CD4-positive, alpha-beta T cell treated with Interleukin-4 for 1 hour (primary cell): ENCODE results near the gene SERGEF.

Source experiments
- DNase-seq, 2 donors: peaks; one replicate each; pipeline ENCODE4 v3.0.0-alpha.2; 2020 to 2022

The SERGEF gene

DNA sequence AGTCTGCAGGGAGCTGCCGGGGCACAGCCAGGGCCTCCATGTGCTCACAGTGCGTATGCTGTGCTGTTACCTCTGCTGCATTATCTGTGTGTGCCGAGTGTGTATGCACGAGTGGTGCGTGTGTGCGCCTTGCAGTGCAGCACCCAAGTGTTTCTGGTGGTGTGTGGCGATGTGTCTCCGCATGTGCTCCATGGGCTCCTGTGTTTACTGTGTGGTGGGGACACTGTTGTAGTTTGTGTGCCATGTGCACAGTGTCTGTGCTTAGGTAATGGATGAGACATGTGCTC, 246.8 kb downstream of the SERGEF start:
- no peak for DNase-seq

DNA sequence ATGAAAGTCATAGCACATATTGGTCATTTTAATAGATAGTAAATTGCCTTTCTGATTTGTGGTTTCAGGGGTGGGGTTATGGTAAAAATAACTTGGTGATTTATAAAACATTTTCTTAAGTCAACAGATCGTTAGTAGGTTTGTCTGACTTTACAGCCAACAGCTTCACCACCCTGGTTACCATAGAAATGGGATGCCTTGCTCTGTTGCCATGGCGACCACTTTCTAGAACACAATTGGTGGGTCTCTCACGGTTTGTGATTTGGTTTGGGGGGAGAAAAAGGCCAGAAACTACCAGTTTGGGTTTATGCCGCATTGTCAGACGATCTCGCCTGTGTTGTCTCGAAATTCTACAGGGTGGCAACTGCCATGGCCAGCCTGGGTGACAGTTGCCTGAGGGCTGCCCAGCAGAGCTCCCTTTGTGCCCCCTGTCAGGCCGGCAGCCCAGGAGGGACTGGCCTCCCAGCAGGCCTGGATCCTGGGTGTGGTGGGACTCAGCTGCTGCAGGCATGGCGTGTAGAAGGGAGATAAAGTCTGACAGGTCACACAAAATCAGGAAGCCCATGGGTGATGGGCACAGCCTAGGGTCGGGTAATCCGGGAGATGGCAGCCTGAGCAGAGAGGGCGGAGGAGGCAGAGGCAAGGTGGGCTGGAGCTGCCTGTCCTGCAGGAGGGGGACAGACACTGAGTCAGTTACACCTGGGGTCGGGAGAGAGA, 247.3 kb downstream of the SERGEF start:
- no peak for DNase-seq

DNA sequence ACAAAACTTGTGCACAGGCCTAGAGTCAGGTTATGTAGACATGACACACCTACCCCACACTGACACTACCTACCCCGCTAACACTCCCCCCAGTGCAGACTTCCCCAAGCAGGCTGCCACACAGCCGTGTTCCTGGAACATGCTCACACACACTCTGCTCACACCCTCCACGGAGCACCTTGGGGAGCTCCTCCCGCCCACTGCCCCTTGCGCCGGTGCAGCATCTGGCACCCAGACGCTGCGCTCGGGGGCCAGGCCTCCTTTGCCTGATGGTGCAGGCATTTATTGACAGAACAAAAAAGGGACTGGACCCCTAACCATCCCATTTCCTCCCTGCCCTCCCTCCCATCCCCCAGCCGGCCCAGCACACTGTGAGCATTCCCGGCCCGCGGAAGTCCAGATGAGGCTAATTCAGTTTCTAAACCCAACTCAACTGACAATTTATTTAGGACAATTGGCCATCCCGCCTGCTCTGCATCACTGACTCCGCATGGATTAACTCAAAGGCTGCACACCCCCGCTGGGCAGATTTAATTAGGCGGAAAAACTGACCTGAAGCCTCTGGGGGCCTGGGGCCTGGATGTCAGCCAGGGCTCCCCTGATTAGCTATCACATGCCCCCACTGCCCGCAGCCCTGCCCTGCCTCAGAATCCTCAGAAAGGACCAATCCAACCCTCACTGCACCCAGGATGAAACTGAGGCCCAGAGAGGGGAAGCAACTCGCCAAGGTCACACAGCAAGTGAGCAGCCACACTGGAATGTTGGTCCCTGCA, 248.2 kb downstream of the SERGEF start:
- DNase-seq = no peak

DNA sequence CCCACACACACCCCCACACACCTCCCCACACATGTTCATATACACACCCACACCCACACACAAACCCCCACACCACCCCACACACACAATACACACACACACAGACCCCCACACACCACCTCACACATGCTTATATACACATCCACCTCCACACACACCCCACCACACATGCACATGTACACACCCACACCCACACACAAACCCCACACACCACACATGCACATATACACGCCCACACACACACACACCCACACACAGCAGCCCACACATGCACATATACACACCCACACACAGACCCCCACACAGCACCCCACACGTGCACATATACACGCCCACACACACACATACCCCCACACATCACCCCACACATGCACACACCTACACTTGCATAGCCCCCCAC, 249.1 kb downstream of the SERGEF start:
- no peak for DNase-seq

DNA sequence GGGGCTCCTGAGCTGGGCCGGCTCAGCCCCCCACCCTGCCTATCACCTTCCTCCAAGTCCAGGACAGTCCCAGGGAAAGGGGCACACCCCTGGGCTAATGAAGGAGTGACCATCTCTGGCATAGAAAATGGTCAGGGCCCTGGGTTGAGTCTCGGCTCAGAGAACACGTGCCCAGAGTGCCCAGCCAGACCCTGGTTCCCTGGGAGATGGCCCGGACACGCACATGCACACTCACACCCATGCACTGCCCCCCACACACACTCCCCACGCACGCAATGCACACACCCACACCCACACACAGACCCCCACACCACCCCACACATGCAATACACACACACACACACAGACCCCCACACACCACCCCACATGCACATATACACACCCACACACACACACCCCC, 249.6 kb downstream of the SERGEF start:
- DNase-seq = no peak

DNA sequence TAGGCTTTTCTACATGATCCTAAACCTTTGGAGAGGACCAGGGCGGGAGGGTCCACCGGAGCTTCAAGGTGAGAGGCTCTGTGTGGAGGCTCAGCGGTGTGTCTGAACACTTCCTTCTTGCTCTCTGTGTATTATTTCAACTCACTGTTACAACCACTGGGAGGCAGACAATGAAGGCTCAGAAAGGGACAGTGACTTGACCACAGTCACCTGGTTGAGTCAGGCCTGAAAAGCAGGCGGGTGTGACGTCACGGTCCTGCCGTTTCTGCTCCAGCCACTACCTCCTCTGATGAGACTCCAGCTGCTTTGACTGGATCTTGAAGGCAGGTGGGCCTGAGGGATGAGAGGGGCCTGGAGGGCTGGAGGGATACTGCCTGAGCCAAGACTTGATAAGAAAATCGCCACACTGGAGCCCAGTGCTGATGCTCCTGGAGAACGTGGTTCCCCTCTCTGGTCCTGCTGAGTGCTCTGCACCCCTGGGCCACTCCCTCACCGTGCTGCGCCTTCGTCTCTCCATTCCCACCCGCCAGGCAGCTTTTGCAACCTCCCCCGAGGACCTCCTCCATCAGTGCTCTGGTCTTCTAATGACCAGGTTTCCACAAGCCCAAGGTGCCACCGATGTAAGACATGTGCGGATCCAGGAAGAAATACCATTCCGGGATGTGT, 250.4 kb downstream of the SERGEF start:
- DNase-seq = no peak

DNA sequence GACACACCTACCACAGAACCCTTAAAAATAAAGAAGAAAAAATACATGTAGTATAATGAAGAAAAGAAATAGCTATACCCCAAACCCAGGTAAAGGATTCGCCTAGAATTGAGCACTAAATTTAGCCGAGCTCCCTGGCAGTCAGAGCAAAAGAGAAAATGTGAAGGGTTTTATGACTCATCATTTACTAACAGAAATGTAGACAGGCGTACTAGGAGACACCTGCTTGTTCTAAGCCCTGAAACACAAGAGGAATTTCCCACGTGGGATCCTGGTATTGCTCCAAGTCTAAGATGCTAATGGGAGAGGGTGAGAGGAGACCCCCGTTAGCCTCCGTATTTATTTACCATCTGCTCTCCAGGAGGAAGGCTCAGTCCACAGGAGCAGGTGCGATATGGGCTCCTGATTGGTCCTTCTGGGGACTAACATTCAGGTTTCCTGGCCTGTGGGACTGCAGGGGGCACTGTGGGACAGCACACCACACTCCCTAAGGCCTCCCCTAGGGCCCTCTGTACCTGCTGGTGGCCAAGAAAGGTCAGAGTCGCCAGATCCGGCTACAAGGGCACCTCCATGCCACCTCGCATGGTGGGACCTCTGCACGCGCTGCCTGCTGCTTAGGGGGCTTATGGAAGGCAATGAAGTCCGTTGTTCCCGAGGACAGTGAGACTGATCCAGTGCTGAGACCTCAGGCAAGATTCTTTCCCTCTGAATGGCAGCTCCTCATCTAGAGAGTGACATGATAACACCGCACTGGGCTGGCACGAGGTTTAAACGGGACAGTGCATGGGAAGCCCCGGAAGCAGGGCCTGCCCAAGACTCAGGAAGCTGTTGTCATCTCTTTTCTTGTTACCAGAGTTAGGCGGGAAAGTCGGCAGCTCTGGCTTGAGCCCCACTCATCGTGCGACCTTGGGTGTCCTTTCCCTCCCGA, 252.5 kb downstream of the SERGEF start:
- peak in 1 of 2 donors; percentile 2 for DNase-seq

DNA sequence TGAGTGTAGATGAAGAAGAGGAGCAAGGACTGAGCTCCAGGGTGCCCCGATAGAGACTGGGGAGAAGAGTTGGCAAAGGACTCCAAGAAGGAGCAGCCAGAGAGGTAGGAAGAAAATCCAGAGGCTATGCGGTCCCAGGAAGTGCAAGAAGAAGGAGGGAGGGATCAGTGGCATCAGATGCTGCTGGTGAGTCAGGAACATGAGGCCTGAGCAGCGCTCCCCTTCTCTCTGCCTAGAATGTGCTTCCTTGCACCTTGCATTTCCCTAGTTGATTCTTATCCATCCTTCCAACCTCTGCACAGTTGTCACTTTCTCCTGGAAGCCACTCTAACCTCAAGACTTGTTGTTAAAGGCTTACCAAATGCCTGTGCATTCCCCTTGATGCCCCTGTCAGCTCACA, 257.0 kb downstream of the SERGEF start:
- DNase-seq = no peak

DNA sequence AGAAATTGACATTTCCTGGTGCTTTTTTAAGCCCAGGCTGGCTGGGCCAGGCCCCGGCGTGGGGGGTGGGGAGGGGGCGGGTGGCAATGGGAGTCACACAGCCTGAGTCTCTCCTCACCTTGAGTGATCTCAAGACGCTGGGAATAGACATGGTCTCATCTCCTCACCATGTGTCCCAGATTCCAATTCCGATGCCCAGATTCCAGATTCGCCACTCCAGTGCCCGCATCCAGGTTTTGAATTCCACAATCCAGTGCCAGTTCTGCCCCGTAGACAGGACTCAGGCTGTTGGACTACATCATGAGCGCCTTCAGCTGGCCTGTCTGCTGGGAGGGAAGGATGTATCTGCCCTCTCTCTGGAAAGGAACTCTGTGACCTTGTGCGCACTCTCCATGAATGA, 259.2 kb downstream of the SERGEF start:
- DNase-seq = no peak

DNA sequence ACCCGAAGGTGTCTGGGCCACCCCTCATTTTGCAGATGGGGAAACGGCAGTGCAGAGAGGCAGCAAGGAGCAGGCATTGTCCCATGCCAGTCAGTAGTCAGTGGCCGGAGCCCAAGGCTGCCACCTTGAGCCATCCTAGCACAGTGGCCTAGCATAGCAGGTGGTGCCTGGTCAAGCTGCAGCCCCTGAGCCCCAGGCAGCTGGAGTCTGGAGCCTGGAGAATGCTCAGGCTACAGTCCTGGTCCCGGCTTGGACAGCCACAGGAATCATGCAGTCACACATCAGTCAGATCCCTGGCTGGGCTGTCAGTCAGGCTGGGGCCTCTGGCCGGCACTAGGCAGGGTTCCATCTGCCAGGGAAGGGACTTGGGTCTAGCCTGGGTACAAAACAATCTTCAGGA, 259.7 kb downstream of the SERGEF start:
- no peak for DNase-seq

DNA sequence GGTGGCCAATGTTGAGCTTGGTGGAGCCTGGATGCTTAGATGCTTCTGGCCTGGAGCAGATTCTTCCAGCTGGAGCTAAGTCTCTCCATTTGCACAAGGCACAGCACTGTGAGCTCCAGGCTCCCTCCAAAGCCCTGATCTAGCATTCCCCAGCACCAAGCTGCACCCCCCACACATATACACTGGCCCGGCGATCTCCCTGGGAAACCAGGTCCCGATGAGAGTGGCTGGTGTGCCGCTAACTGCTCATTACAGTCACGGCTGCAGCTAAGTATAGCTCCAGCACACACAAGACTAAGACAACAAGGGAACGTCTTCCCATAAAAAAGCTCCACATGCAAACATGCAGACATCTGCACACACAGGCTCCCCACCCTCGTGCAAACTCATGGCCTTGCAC, 260.7 kb downstream of the SERGEF start:
- no peak for DNase-seq

DNA sequence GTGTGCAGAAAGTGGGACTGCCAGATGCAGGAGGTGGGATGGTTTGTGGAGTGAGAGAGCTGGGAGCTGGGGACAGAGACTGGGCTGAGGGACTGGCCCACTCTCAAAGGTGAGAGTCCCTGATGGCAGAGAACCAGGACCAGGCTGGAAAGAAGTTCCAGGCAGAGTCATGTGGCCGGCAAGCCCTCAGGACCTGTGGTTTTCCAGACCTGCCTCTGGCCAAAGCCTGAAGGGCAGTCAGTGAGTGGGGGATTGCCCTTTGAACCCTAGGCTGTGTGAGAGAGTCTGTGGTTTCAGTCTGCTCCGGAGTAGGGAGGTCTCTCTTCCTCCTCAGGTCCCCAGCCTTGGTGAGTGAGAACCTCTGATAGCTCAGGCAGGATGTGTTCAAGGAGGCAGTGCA, 261.3 kb downstream of the SERGEF start:
- DNase-seq = no peak

DNA sequence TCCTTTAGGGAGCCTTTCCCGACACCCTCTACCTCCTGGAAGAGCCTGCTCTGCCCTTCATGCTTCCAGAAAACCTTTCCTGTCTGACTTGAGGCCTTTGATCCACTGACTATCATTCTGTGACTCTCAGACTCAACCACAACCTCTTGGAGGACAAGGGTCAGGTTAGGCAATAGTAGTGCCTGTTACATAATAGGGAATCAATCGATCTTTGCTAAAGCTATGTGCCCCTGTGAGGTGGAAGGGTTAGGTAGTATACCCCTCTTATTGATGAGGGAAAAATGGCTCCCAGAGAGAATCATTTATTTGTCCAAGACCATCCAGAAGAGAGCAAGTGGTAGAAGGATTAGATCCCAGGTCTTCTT, 262.1 kb downstream of the SERGEF start:
- no peak for DNase-seq

DNA sequence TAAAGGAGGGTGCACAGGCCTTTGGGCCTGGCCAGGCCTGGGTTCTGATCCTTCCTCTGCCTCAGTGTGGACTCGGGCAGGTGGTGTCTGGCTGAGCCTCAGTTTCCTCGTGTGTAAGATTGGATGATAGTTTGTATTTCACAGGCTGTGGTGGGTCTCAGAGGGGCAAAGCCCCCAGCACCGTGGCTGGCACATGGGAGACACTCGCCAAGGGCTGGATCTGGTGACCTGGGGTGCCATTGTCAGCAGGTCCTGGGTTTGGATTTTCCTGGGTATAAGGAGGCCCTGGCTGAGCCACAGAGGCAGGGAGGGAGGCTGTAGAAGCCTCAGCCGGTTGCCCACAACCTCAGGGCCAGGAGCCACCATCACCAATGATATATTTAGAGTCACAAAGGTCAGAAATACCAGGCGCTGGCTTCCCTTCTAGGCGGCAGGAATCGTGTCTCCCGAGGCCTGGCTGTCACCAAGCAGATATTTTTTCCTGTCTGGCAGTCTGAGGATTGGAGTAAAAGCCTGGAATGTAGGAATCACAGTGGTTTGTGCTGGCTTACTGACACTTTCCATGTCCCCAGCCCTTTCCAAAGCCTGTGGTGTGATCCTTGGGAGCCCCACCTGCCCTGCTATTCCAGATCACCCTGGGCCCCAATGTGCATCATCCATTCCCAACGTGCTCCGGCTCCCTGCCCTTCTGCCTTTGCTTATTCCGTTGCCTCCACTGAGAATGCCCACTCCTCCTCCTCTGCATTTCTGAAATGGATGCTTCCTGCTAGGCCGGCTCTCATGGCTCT, 262.6 kb downstream of the SERGEF start:
- no peak for DNase-seq

DNA sequence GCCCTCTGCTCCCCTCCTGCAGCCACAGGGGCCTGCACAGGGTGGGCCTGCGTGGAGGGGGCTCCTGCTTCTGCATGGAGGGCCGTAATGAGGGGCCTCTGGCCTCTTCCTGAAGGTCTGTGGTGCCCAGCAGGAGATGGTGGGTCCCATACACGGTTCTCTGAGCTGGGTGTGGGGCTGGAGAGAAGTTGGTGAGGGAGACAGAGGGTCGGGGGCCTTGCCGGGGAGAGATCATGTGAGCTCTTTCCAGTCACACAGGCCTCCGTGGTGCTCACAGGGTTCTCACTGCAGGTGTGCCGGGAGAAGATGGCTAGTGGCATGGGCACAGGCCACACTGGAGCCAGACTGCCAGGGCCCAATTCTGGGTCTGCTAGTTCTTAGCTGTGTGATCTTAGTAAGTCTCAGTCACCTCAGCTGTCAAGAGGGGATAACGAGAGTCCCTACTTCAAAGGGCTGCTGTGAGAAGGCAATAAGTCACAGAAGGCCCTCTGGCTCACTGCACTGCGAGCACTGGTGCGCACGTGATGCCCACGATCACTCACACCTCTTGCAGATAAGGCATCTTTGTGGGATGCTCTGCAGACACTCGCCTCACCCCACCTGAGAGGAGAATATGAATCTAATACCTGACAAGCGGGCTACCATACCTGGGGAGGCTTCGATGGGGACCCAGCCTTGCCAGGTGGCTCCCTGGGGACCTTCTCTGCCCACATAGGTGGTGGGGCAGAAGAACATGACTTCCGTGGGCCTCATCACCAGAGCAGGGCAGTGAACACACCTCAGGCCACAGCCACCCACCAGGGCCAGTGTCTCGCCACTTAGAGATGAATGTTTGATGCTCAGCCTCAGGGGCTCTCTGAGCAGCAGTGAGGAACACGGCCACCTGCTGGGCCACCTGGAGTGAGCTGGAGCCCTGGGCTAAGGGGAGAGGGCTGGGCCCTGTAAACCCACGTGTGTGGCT, 263.8 kb downstream of the SERGEF start:
- DNase-seq = no peak

DNA sequence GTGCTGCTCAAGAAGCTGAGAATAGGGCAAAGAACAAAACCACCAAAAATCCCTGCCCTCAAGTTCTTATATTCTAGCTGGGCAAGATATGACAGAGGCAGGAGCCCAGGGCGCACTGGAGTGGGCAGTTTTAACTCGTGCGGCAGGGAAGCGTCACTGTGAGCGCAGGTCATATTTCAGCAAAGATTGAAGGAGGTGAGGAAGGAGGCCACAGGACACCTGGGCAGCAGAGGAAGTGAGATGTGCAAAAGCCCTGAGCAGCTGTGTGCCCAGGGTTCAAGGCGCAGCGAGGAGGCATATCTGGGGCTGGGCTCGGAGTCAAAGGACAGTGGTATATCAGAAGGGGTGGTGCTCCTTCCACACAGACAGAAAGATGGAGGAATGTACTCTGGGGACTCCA, 264.8 kb downstream of the SERGEF start:
- DNase-seq = no peak

DNA sequence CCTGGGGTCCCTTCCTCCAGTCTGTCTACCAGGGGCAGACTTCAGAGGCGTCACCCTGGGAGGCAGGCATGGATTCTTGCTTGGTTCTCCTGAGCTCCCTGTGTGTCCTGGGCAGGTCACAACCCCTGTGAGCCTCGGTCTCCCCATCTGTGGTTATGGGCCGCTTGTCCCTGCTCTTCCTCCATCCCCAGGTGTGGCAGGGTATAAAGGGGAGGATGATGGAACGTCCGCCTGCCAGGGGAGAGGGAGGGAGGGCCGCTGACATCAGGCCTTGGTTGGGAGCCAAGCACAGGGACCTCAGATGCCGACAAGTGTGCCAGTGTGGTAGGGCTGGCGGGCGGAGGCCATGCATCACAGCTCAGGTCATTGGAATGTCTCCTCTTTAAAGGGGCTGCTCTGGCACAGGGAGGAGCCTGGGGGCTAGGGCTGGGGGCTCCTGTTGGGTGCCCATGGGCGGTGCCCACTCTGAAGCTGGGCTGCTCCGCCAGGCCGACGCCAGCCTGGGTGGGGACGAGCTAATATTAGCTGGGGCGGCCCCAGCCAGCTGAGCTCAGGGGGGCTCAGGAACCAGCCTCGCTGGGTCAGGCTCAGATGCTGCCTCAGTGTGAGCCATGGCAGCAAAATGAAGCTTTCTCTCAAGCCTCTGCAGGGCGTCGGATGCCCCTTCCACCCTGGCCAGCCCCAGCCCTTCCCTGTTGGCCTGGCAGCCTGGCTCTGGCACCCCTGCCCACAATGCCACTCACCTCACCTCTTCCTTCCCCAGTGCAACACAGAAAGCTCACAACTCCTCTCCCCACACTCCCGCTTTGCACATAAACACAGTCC, 265.5 kb downstream of the SERGEF start:
- DNase-seq = no peak

DNA sequence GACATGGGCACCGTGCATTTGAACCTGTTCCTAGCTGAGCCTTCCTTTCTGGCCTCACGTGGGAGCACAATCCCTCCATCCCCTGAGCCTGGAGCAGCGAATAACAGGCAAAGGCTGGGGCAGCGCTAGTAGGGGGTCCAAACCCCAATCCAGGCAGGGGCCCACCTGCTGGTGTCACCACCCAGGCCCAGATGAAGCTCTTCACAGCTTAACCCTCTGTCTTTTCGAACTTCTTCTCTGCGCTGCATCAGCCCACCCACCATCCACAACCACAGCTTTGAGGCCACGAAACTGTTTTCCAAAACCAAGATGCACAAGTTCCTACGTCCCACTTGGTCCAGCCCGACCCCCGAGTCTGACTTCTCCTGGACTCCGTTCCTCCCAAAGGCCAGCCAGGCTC, 266.8 kb downstream of the SERGEF start:
- no peak for DNase-seq

DNA sequence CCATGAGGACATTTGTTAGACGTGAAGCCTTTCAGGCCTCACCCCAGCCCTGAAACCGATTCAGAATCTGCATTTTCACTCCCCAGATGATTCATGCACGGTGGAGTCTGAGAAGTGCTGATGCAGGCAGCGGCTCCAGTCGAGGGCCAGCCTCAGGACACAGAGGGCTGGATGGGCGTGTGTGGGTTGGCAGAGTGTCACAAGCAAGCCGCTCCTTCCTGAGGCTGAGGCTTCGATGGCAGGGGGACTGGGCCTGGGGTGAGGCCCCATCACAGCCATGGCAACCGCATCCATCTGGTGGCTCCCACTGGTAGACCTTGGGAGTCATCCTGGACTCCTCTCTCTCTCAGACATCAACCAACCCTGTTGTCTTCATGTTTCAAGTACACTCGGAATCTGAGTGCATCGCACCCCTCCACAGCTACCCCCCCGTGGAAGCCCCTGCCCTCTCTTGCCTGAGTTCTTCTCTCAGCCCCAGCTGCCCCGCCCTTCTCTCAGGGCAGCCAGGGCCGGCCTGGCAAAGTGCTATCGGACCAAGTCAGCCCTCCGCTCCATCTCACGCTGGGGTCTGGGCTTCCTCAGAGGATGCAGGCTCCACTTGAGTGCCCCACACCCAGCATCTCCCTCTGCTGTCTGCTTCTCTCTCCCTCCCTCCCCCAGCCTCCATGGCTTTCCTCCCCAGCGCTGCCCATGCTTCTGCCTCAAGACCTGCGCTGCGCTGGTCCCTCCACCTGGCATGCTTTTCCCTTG, 267.6 kb downstream of the SERGEF start:
- DNase-seq = no peak
